ENCODE measurements around the gene PPWD1. TPM values are rescaled to one million over a fixed set of nuclear protein-coding genes. Genes with fewer than 3 reads are reported as not detected.

Gene PPWD1
- total RNA-seq, 3 donors from 2014 or later = 59.6 to 71.0 (median 64.0) TPM

DNA sequence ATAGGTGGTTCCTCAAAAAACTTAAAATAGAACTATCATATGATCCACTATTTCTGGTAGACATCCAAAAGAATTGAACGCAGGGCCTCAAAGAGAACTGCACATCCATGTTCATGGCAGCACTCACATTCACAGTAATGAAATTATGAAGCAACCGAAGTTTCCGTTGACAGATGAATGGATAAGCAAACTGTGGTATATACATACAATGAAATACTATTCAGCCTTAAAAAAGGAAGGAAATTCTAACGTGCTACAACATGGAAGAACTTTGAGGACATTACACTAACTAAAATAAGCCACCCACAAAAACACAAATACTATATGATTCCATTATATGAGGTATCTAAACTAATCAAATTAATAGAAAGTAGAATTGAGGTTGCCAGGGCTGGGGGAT lies 18.6 kb upstream of the PPWD1 start:
- no peak for DNase-seq (ENCODE audit: low spot score in 2 of 2)
- Histone ChIP-seq H3K27ac (no peak overlapping the region), H3K9me3 (no peaks in the 10 kb centered on the region), H3K4me3 (no peak overlapping the region), H3K27me3 (no peaks in the 10 kb centered on the region), H3K4me1 (no peaks in the 10 kb centered on the region), H3K36me3 (no peaks in the 10 kb centered on the region)
- intact Hi-C loops (cut with DNase I; ENCODE audit: low total_unique reads) = no loop called here
- TF ChIP-seq, protein P1, sequence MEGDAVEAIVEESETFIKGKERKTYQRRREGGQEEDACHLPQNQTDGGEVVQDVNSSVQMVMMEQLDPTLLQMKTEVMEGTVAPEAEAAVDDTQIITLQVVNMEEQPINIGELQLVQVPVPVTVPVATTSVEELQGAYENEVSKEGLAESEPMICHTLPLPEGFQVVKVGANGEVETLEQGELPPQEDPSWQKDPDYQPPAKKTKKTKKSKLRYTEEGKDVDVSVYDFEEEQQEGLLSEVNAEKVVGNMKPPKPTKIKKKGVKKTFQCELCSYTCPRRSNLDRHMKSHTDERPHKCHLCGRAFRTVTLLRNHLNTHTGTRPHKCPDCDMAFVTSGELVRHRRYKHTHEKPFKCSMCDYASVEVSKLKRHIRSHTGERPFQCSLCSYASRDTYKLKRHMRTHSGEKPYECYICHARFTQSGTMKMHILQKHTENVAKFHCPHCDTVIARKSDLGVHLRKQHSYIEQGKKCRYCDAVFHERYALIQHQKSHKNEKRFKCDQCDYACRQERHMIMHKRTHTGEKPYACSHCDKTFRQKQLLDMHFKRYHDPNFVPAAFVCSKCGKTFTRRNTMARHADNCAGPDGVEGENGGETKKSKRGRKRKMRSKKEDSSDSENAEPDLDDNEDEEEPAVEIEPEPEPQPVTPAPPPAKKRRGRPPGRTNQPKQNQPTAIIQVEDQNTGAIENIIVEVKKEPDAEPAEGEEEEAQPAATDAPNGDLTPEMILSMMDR (IDR thresholded peaks at IDR 0.05) = no peak

DNA sequence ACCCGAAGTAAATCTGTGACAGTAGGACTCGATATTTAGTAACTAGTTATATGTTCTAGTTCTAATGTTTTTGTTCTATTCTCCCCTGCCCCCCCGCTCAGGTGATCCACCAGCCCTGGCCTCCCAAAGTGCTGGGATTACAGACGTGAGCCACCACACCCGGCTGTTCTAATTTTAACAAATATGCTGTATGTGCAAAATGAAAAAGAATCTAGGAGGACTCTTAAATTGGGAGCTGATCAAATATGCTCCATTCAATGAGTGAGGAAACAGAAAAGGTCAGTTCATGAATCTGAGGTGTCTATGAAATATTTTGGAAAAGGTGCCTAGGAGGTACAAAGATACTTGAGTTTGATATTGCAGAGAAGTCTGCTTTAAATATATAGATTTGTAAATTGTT lies 17.0 kb upstream of the PPWD1 start:
- no peak for TF ChIP-seq POLR2AphosphoS5 (IDR thresholded peaks at IDR 0.05)
- TF ChIP-seq, protein P1 (IDR thresholded peaks at IDR 0.05) = no peak
- TF ChIP-seq POLR2A (IDR thresholded peaks at IDR 0.05) = no peak
- H3K9me3 ChIP-seq = no peaks in the 10 kb centered on the region
- no peak overlapping the region for H3K4me3 ChIP-seq
- H3K27ac ChIP-seq = no peak overlapping the region
- no peaks in the 10 kb centered on the region for H3K4me1 ChIP-seq
- H3K36me3 ChIP-seq = no peaks in the 10 kb centered on the region
- intact Hi-C loops (cut with DNase I; ENCODE audit: low total_unique reads) = no loop called here
- no peaks in the 10 kb centered on the region for H3K27me3 ChIP-seq
- no peak for DNase-seq (ENCODE audit: low spot score in 2 of 2)

DNA sequence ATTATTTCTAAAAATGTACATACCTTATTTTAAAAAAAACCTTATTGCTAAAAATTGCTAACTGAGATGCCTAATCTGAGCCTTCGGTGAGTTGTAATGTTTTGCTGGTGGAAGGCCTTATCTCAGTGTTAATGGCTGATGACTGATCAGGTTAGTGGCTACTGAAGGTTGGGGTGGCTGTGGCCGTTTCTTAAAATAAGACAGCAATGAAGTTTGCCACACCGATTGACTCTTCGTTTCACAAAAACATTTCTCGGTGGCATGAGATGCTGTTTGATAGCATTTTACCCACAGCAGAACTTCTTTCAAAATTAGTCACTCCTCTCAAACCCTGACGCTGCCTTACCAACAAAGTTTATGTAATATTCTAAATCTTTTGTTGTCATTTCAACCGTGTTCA lies 14.8 kb upstream of the PPWD1 start:
- no peaks in the 10 kb centered on the region for H3K9me3 ChIP-seq

DNA sequence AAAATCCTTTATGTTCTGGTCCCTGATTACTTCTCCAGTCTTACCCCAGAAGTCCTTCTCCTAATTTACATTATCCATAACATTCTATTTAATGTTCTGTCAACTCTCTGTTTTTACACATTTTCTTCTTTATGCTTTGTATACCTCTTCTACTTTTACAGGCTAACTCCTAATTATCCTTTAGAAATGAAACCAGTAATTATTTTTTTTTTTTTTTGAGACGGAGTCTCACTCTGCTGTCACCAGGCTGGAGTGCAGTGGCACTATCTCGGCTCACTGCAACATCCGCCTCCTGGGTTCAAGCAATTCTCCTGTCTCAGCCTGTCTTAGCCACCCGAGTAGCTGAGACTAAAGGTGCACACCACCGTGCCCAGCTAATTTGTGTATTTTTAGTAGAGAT lies 9.2 kb upstream of the PPWD1 start:
- H3K4me1 ChIP-seq = no peaks in the 10 kb centered on the region
- TF ChIP-seq POLR2AphosphoS5 (IDR thresholded peaks at IDR 0.05) (no peak), POLR2A (IDR thresholded peaks at IDR 0.05) (no peak)
- TF ChIP-seq, protein P1 (IDR thresholded peaks at IDR 0.05) = no peak
- DNase-seq (ENCODE audit: low spot score in 2 of 2) = no peak
- H3K36me3 ChIP-seq = no peaks in the 10 kb centered on the region
- no peaks in the 10 kb centered on the region for H3K9me3 ChIP-seq
- no peak overlapping the region for H3K4me3 ChIP-seq
- no peaks in the 10 kb centered on the region for H3K27me3 ChIP-seq
- H3K27ac ChIP-seq = no peak overlapping the region
- intact Hi-C loops (cut with DNase I; ENCODE audit: low total_unique reads) = no loop called here

More for the DNA sequence above, 14.8 kb upstream of the PPWD1 start:
- DNase-seq (ENCODE audit: low spot score in 2 of 2) = no peak
- no peak overlapping the region for H3K27ac ChIP-seq
- H3K36me3 ChIP-seq = no peaks in the 10 kb centered on the region
- TF ChIP-seq POLR2AphosphoS5 (IDR thresholded peaks at IDR 0.05) (no peak), POLR2A (IDR thresholded peaks at IDR 0.05) (no peak)
- TF ChIP-seq, protein P1 (IDR thresholded peaks at IDR 0.05) = no peak
- H3K4me3 ChIP-seq = no peak overlapping the region
- intact Hi-C loops (cut with DNase I; ENCODE audit: low total_unique reads) = no loop called here
- no peaks in the 10 kb centered on the region for H3K4me1 ChIP-seq
- no peaks in the 10 kb centered on the region for H3K27me3 ChIP-seq

DNA sequence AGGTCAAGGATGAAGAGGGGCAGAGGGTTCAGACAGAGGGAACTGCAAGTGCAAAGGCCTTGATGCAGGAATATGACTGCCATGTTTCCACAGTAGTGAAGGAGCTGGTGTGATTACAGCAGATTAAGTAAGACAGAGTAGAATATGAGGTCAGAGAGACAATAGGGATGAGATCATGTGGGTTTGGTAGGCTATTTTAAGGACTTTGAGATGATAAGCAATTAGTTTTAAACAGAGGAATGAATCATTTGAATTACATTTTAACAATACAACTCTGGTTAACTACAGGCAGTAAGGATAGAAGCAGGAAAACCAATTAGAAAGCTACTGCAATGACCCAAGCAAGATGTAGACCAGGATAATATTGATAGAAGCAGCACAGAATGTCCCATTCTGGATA lies 7.8 kb upstream of the PPWD1 start:
- no peaks in the 10 kb centered on the region for H3K36me3 ChIP-seq
- no peaks in the 10 kb centered on the region for H3K4me1 ChIP-seq
- no peaks in the 10 kb centered on the region for H3K27me3 ChIP-seq
- intact Hi-C loops (cut with DNase I; ENCODE audit: low total_unique reads) = no loop called here
- H3K9me3 ChIP-seq = no peaks in the 10 kb centered on the region
- TF ChIP-seq, protein P1 (IDR thresholded peaks at IDR 0.05) = no peak
- H3K4me3 ChIP-seq = no peak overlapping the region
- no peak for DNase-seq (ENCODE audit: low spot score in 2 of 2)
- H3K27ac ChIP-seq = no peak overlapping the region
